Cortex of kidney (tissue), 1 donor: ENCODE measurements around the gene GGCT.
"Not testable (repeated sequence)": the region's sequence is repeated elsewhere in the genome, so short reads cannot be mapped to it uniquely, and the experiment has no call there.

Source experiments
- DNase-seq: peaks from one replicate; lab custom pipeline; 2025; lab: John Stamatoyannopoulos, UW

GGCT gene, protein sequence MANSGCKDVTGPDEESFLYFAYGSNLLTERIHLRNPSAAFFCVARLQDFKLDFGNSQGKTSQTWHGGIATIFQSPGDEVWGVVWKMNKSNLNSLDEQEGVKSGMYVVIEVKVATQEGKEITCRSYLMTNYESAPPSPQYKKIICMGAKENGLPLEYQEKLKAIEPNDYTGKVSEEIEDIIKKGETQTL

DNA sequence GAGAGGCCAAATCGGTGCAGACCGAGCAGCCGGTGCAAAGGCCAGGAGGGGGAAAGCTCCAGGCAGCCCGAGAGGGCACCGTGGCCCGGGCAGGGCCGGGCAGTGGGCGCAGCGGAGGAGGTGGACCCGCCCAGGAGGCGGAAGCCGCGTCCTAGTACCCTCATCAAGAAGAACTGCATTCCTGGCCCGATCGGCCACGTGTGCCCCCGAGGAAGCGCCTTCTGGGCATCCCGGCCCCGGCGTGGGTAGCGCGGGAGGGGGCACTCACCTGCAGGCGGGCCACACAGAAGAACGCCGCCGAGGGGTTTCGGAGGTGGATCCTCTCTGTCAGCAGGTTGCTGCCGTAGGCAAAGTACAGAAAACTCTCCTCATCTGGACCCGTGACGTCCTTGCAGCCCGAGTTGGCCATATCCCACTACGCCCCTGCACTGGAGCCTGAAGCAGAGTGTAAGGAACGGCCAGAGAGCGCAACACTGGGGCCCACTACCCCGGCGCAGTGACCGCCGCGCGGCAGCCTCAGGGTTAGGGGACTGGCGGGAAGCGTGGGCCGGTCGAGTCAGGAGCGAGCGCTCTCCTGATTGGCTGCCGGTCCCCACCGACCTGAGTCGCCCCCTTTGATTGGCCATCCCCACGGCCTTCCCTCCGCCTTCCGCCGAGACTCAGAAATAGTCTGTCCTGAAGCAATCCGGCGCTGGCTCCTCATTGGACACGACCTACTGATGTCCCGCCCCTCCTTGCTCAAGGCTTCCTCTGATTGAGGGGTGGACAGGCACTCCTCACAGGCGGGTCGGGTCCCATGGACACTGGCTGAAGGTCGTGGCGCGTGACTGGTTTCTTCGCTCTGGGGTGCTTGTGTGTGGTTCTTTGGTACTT is at the start of gene GGCT:
GGCT (minus strand) TSS at position 529 of the 873 bp plus-strand sequence; CDS start at position 409, 120 bp downstream.
- peak; percentile 48 for DNase-seq

DNA sequence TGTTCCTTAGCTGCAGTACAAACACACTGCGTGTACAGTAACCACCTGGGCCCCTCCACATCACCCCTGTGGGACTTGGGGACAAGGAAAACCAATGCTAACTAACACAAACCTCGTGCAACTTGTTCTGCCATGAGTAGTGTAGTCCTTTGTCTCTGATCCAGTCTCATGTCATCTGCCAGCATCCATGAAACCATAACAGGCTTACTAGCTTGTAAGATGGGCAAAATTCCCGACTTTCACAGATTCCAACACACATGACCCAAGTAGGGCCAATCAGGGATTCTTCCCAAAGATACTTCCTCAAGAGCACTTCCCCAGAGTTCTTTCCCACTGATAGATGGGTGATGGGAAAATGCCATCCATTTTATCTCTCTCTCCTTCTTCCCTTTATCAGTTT is 48.9 kb upstream of the GGCT start:
- no peak for DNase-seq

DNA sequence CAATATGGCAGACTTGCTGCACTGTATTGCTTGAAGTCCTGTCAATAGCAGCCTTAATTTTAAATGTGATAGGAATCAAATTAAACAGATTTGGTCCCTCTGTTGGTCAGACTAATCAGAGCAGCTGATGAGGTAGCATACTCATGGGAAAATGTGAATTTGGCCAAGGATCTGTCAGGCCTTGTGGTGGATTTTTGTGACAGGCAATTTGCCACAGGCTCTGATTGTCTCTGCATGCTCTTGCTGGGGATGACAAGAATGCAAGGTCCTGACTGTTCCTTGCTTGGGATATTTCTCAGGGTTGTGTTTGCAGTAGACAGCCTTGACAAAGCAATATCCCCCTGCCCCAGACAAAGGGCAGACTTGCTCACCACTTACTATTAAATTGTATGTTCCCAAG is 48.5 kb upstream of the GGCT start:
- no peak for DNase-seq

DNA sequence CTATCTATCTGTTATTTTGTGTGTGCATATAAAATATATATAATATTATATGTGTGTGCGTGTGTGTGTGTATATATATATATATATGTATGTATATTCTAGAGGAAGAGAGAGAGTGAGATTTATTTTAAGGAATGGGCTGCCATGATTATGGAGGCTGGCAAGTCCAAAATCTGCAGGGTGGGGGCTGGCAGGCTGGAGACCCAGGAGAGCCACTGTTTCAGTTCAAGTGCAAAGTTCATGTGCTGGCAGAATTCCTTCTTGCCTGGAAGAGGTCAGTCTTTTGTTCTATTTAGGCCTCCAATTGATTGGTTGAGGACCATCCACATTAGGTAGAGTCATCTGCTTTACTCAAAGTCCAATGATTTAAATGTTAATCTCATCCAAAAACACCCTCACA is 47.7 kb upstream of the GGCT start:
- no peak for DNase-seq

DNA sequence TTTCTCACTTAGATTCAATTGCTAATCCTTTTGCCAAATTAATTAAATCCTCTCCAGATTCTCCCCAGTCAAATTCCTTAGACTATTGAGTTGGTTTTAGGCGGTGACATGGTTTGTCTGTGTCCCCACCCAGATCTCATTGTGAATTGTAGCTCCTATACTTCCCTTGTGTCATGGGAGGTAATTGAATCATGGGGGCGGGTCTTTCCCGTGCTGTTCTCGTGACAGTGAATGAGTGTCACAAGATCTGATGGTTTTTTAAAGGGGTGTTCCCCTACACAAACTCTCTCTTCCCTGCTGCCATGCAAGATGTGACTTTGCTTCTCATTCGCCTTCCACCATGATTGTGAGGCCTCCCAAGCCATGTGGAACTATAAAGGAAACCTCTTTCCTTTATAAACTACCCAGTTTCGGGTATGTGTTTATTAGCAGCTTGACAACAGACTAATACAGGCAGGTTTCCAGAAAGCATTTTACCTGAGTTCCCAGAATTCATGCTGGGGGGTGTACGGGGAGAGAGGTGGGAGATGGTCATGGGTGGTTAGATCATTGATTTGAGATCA is 45.4 kb upstream of the GGCT start:
- no peak for DNase-seq

DNA sequence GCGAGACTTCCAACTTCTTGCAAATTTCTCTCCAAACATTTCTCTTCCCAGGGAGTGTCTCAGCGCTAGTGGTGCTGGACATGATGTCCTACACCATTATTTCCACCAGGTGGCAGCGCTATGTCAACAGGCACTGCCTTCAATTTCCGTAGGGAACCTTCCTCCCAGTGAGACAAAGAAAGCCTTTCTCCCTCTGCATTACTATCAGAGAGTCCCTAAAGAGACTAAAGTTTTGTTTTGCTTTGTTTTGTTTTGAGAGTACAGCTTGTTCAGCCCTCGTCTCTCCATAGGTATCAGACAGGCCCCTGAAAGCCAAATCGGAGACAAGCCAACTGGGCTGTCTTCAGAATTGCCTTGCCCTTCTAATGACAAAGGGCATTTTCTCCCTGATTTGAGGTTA is 44.2 kb upstream of the GGCT start:
- DNase-seq = no peak

DNA sequence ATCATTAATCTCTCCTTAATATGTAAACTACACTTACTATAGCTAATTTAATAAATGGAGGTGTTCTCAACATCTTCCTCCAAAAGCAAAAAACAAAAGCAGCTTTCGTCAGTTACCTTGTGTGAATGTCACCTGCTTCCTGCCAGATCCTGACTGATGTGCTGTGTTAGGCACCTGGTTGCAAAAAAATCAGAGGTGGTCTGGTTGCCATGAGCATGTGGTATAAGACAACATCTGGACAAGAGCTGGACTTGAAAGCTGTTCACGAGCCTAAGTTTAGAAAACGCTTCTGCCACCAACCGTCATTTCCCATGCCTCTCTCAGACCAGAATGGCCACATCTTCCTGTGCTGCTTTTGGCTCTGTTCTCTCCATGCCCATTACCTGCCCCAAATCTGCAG is 42.0 kb upstream of the GGCT start:
- no peak for DNase-seq

DNA sequence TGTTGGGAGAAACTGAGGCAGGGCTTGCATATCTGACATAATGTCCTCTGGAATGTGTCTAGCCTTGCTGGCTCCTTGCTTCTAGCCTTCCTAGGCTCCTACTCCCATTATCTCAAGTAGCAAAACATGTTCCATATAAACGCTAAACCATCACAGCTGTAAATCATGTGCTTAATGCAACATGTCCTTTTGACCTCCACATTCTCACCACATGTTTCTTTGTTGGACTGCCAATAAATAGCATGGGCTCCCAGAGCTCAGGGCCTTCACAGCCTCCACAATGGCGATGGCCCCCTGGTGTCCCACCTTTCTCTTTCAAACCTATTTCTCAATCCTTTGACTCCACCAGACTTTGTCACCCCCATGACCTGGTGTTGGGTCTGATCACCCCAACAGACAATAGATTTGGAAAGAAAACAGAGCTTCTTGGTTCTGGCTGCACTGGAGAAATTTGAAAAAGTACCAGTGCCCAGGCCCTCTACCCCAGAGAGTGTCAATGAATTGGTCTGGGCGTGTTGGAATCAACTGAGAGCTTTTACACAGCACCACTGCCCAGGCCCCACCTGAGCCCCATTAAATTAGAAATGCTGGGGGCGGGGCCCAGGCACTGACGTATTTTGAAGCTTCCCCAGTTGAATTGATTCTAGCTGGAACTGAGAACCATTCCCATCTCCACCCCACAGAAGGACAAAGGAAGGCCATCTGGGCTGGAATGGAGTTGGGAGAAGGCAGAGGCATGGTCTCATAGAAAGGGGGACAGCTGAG is 41.3 kb upstream of the GGCT start:
- DNase-seq = no peak

DNA sequence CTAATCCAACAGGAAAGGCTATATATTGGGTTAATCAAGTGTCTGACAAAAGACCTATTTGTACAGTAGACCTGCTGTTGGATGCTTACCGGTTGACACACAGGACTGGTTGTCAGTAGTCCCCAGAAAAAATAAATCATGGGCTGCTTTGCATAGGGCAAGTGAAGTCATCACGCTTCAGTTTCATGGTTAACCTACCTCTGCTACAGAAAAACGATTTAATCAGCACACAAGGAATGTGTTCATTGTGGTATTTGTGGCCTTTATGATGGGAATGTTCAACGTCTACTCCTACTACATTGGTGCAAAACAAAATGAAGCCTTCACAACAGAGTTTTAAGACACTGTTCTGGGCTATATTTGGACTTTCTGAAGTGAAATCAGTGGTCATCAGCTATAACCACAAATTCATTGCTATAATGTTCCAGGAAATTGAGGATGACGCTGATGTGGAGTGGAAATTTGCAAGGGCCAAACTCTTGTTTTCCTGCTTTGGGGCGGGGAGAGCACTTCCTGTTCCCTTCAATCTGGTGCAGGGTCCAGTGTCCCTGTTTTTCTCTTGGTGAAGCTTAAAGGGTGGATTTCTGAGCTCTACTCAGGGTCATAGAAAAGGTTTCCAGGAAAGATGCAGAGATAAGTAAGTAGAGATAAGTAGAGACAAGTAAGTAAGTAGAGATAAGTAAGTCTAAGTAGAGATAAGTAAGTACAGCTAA is 39.3 kb upstream of the GGCT start:
- DNase-seq = no peak

DNA sequence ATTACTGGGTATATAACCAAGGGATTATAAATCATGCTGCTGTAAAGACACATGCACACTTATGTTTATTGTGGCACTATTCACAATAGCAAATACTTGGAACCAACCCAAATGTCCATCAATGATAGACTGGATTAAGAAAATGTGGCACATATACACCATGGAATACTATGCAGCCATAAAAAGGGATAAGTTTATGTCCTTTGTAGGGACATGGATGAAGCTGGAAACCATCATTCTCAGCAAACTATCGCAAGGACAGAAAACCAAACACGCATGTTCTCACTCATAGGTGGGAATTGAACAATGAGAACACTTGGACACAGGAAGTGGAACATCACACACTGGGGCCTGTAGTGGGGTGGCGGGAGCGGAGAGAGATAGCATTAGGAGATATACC is 38.5 kb upstream of the GGCT start:
- DNase-seq = not testable (repeated sequence)

DNA sequence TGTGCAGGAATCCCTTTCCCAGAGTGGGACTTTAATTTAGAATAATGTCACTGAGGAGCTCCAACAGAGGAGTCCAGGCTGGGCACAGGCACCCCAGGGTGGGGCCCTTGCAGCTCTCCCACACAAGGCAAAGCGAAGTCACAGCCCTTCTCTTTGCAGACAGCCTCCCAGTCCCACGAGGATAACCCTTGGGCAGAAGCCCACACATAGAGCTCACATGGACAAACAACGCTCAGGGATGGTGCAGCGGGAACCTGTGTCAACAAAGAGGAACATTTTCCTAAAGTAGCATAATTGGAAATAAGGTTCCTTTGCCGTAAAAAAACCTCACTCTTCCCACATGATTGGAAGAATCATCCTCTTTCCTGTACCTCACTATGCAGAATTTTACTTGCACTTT is 29.3 kb upstream of the GGCT start:
- no peak for DNase-seq

DNA sequence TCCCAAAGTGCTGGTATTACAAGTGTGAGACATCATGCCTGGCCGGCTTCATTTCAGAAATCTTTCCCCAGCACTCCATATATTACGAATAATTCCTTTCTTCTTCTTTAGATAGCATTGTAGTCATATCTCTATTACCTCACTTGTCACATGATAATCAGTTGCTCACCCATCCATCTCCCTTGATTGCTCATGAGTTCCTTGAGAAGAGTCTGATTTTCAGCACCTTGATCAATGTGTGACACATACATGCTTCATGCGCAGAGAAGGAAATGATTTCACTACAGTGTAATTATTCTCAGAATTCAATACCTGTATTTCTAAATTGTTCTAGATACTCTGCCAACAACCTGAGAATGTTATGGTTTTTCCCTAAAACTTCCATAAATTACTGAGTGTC is 26.7 kb upstream of the GGCT start:
- DNase-seq = no peak

DNA sequence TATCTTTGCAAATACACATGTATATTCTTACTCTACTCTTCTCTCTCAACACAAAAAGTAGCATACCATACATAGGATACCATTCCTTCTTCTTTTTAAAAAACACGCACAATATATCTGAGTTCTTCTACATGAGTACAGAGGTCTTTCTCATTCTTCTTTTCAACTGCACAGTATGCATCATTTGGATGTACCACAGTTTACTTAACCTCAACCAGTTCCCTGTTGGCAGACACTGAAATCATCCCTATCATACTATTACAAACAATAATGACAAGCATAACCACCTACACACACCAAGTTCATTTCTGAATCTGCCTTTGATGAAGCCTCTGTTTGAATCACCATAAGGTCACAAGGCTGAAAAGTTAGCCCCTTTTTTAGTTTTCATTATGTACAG is 25.7 kb upstream of the GGCT start:
- no peak for DNase-seq

DNA sequence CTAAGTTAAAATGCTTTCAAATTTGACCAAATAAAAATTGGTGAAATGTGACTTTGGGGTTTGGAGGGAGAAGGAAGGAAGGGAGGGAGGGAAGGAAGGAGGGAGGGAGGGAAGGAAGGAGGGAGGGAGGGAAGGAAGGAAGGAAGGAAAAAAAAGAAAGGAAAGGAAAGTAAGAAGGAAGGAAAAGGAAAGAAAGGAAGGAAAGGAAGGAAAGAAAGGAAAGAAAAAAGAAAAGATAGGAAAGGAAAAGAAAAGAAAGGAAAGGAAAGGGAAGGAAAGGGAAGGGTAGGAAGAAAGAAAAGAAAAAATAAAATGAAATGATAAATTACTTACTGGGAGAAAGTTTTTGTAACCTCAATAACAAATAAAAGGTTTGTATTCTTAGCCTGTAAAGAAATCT is 24.1 kb upstream of the GGCT start:
- no peak for DNase-seq

DNA sequence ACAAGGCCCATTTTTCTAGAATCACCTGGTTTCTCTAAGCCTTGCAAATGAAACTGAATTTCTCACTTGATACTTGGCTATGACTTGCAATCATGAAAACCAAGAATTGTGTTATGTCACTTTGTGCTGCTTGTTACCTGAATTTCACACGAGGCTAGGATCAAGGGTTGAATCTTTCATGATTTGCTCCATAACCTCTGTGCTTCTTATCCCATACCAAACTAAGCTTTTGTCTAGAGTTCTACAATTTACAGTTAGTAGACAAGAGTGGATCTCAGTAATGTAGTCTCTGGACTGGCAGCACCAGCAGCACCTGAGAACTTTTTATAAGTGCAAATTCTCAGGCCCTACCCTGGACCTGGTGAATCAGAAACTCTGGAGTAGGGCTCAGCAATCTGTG is 22.7 kb upstream of the GGCT start:
- DNase-seq = not testable (repeated sequence)

DNA sequence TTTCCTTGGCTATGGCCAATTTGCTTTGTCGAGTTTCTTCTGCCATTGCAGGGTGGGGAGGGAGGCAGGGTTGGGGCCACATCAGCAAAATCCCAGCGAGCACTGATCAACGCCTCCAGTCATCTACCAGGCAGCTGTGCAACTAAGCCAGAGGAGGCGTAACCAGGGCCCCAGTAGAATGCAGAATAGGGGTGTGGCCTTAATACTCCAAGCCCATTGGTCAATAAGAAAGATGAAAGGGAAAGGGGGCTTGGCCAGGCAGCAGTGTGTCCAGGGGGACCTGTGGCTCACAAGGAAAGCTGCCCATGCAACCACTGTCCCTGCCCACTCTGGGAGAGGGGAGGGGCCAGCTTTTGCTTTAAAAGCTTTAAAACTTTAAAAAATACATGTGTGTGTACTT is 21.5 kb upstream of the GGCT start:
- no peak for DNase-seq

DNA sequence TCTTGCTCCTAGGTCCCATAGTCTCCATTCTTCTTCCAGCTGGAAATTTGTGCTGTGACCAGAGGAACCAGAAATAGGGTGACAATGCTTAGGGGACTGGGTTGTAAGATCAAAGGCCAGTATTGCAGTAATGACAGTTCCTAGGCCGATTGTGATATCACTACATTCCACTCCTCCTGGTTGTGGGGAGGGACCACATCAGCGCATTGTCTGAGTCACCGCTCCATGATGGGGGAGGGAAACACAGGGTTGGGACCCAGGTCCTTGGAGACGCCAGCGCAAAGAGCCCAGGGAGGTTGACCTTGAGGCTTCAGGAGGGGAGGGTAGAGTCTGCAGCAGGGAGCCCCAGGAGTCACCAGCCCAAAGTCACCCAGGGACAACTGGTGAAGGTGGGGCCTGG is 20.8 kb upstream of the GGCT start:
- no peak for DNase-seq

DNA sequence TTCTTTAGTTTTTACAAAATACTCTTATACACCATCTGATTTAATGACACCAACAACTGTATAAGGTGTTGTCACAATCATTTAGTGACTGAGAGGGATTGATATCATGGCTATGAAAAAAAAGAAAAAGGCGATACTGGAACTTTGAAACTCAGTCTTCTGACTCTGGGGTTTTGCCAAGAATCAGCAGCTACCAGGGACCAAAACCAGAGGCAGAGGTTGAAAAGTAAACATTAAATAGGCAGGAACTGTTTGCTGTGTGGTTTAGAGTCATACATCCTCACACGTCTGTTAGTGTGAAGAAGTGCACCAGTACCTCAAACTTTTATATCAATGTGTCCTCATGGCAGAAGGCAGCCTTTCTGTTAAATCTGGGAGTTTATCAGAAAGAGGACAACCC is 19.9 kb upstream of the GGCT start:
- DNase-seq = no peak

DNA sequence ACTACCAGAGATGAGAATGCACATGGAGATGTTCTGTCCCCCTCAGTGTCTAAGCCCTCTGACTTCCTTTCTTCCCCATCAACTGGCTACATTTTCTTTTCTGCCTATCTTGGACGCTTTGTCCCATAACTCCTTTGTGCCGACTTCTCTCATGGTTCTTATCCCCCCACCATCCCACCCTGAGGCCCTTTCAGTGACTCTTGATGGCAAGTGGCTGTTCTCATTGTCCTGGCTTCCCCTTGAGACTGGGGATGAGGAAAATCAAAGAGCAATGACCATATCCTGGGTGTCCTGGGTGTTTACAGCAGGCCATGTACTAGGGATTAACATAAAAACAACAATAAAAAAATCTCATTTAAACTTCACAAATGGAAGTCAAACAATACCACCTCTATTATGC is 18.8 kb upstream of the GGCT start:
- DNase-seq = no peak

DNA sequence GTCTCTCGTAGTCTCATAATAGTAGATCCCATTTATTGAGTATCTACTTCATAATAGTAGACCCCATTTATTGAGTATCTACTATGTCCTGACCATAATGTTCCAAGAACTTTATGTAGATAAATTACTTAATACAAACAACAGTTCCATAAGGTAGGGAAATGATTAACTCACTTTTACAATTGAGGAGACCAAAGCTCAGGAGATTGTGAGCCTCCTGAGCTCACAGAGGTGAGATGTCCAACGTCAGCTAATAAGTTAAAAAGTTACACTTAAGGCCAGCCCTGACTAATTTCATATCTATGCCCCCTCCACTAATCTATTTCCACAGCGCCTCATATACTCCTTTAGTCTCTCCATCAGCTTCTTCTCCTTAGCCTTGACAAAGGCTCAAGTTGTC is 17.5 kb upstream of the GGCT start:
- no peak for DNase-seq

DNA sequence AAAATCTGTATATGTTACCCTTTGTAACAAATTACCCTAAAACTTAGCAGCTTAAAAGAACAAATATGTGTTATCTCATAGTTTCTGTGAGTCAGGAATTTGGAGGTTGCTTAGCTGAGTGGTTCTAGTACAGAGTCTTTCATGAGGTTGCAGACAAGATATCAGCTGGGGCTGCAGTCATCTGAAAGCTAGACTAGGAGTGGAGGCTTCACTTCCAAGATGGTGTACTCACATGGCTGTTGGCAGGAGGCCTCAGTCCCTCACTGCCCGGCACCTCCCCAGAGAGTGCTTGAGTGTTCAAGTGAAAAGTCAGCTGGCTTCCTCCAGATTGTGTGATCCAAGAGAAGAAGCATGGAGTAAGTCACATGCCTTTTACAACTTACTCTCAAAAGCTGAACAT is 16.9 kb upstream of the GGCT start:
- DNase-seq = no peak

DNA sequence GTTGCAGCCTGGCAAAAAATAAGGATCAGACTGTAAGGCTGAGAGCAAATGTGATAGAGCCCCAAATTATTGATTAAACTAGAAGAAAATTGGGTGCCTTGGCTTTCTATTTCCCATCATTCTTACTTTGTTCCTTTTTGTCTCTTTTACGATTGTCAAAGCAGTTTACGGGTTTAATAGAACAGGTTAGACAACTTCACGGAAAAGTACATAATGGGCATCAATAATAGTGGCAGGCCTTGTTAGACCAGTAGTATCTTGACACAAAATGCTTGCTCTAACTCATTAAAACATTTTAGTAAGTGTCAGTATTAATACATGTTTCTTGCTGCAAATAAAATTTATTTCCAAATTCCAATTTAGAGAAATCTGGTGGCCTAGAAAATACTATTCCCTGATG is 14.5 kb upstream of the GGCT start:
- no peak for DNase-seq
